ENCODE data around the gene HYAL3. TPM values are rescaled to one million over a fixed set of nuclear protein-coding genes. Genes with fewer than 3 reads are reported as not detected.

HYAL3 gene
- total and polyA plus RNA-seq, 10 of the 15 experiments (the other 5 are each of a cell fraction or from before 2014, with no cell fraction given), result 0.37 to 4.2 (median 2.8) TPM

- TF ChIP-seq NFYA (IDR thresholded peaks at IDR 0.05; ENCODE audit: borderline replicate concordance, low read depth, low read length) (peak; percentile 9; the same call in 1 of the 2 replicates), ZNF24 (IDR thresholded peaks at IDR 0.05) (no peak), IRF4 (IDR thresholded peaks at IDR 0.05; ENCODE audit: low read depth, low read length) (0 out of 2 replicates have a peak, but pooled peaks have one; percentile 37), POLR2AphosphoS2 (IDR thresholded peaks at IDR 0.05; ENCODE audit: low read depth, low read length) (peak; percentile 91), USF2 (IDR thresholded peaks at IDR 0.05; ENCODE audit: borderline replicate concordance, low read depth, low read length) (no peak), ATF3 (IDR thresholded peaks at IDR 0.05; ENCODE audit: borderline replicate concordance, extremely low read depth, low read depth, low read length) (no peak), ZNF207 (IDR thresholded peaks at IDR 0.05; ENCODE audit: borderline replicate concordance) (no peak; the same call in 1 of the 2 replicates), YY1 (IDR thresholded peaks at IDR 0.05; ENCODE audit: low read depth, low read length) (peak; percentile 72; the same call in 1 of the 2 replicates), ZBED1 (IDR thresholded peaks at IDR 0.05; ENCODE audit: borderline replicate concordance) (no peak), RCOR1 (conservative IDR thresholded peaks at IDR 0.05; ENCODE audit: low read depth, low read length) (no peak), SMAD5 (IDR thresholded peaks at IDR 0.05; ENCODE audit: low read depth) (peak; percentile 55; the same call in 1 of the 2 replicates), MXI1 (IDR thresholded peaks at IDR 0.05; ENCODE audit: low read depth, low read length) (peak; percentile 91), SUZ12 (IDR thresholded peaks at IDR 0.05; ENCODE audit: unreplicated experiment) (no peak), SREBF2 (IDR thresholded peaks at IDR 0.05; ENCODE audit: low read length) (no peak), ELK1 (IDR thresholded peaks at IDR 0.05; ENCODE audit: low read depth, low read length) (peak; percentile 70), SRF (IDR thresholded peaks at IDR 0.05; ENCODE audit: low read depth in 2 of 2, low read length in 2 of 2) (no peak; a peak in 1 of 4 replicates), CBX3 (IDR thresholded peaks at IDR 0.05; ENCODE audit: borderline replicate concordance, low read depth) (no peak), HCFC1 (IDR thresholded peaks at IDR 0.05; ENCODE audit: low read length) (peak; percentile 59), MEF2B (IDR thresholded peaks at IDR 0.05; ENCODE audit: partially characterized antibody, poor library complexity, severe bottlenecking) (no peak), MYB (IDR thresholded peaks at IDR 0.05; ENCODE audit: borderline replicate concordance, low read depth, low read length) (no peak), ATF7 (IDR thresholded peaks at IDR 0.05; ENCODE audit: low read depth) (no peak), IKZF2 (IDR thresholded peaks at IDR 0.05) (no peak), RBBP5 (conservative IDR thresholded peaks at IDR 0.05) (no peak), BRCA1 (IDR thresholded peaks at IDR 0.05; ENCODE audit: low read depth, low read length) (no peak), LARP7 (IDR thresholded peaks at IDR 0.05) (peak; percentile 78), RELB (IDR thresholded peaks at IDR 0.05; ENCODE audit: low read depth) (peak; percentile 76), CHD4 (IDR thresholded peaks at IDR 0.05) (no peak), MTA2 (IDR thresholded peaks at IDR 0.05; ENCODE audit: low read depth) (no peak), POLR2A (IDR thresholded peaks at IDR 0.05; ENCODE audit: low read depth, low read length) (peak; percentile 92)
Measured at GRCh38 chr3:50327943-50328691, 28.9 kb upstream of the HYAL3 start, which contains the start of gene TUSC2 (continued).

Data from GM12878 (cell line).